ENCODE measurements around the gene C2CD5. TPM values are rescaled to one million over a fixed set of nuclear protein-coding genes. Genes with fewer than 3 reads are reported as not detected.

The C2CD5 gene
- total RNA-seq, 1 experiment from 2014 or later = 22.9 TPM

GRCh38 chr12:22474970-22475720 lies 69.2 kb downstream of the C2CD5 start:
- ATAC-seq = no peak
- Histone ChIP-seq H2AFZ (ENCODE audit: low read depth, low read length, poor library complexity, severe bottlenecking) (no peak overlapping the region), H3K27ac (ENCODE audit: low read depth, low read length) (no peak overlapping the region), H3K4me3 (replicated peaks in 1 of 2; ENCODE audit: low read depth in 1 of 2, low read length in 2 of 2) (no peak overlapping the region), H3K27me3 (ENCODE audit: insufficient read depth, low read length) (no peaks in the 10 kb centered on the region), H3K9me2 (ENCODE audit: insufficient read depth) (no peaks in the 10 kb centered on the region), H3K4me1 (ENCODE audit: control insufficient read depth in 1 of 2, insufficient read depth in 2 of 2, low read length in 2 of 2) (no peaks in the 10 kb centered on the region), H3K4me2 (ENCODE audit: low read length) (no peak overlapping the region), H3K36me3 (ENCODE audit: control insufficient read depth in 1 of 2, insufficient read depth in 2 of 2, low read length in 2 of 2) (no peaks in the 10 kb centered on the region), H4K20me1 (ENCODE audit: insufficient read depth) (no peaks in the 10 kb centered on the region), H3K9ac (ENCODE audit: low read length) (no peak overlapping the region), H3K9me3 (ENCODE audit: control insufficient read depth in 1 of 2, insufficient read depth in 1 of 2, low read depth in 1 of 2, low read length in 2 of 2) (no peaks in the 10 kb centered on the region), H3K79me2 (ENCODE audit: insufficient read depth, low read length) (no peaks in the 10 kb centered on the region)
- RAD21 ChIA-PET (ENCODE audit: low non-redundant PET in 1 of 2, low total read pairs in 2 of 2, uncharacterized antibody in 2 of 2, unreplicated experiment in 2 of 2) = no interaction called here
- DNase-seq (ENCODE audit: low read depth, low spot score) = no peak
- intact Hi-C loops (cut with micrococcal nuclease) = no loop called here
- POLR2A ChIA-PET = no interaction called here
- CTCF ChIA-PET = interaction anchor here (1.0 kb wide), 1 partner anchor 392 kb away, joined by 3 read pairs; no protein-coding TSS in a partner anchor
- BruUV-seq (replicated peaks) = no TSS peak
- no peak for TF ChIP-seq FOSL1 (IDR thresholded peaks at IDR 0.05; ENCODE audit: low read depth)
- no peak for TF ChIP-seq SP1 (IDR thresholded peaks at IDR 0.05; ENCODE audit: low read depth)
- TF ChIP-seq MAX (IDR thresholded peaks at IDR 0.05) = no peak
- TF ChIP-seq, protein P1, sequence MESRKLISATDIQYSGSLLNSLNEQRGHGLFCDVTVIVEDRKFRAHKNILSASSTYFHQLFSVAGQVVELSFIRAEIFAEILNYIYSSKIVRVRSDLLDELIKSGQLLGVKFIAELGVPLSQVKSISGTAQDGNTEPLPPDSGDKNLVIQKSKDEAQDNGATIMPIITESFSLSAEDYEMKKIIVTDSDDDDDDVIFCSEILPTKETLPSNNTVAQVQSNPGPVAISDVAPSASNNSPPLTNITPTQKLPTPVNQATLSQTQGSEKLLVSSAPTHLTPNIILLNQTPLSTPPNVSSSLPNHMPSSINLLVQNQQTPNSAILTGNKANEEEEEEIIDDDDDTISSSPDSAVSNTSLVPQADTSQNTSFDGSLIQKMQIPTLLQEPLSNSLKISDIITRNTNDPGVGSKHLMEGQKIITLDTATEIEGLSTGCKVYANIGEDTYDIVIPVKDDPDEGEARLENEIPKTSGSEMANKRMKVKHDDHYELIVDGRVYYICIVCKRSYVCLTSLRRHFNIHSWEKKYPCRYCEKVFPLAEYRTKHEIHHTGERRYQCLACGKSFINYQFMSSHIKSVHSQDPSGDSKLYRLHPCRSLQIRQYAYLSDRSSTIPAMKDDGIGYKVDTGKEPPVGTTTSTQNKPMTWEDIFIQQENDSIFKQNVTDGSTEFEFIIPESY (IDR thresholded peaks at IDR 0.05; ENCODE audit: extremely low read depth, insufficient replicate concordance, low read length) = no peak
- no peak for TF ChIP-seq JUND (IDR thresholded peaks at IDR 0.05)
- TF ChIP-seq YY1 (IDR thresholded peaks at IDR 0.05; ENCODE audit: extremely low read depth, insufficient replicate concordance, low read depth, low read length) = no peak
- TF ChIP-seq CBX3 (IDR thresholded peaks at IDR 0.05; ENCODE audit: low read depth) = no peak
- no peak for TF ChIP-seq EZH2phosphoT487 (IDR thresholded peaks at IDR 0.05; ENCODE audit: borderline replicate concordance)
- TF ChIP-seq, protein P2, sequence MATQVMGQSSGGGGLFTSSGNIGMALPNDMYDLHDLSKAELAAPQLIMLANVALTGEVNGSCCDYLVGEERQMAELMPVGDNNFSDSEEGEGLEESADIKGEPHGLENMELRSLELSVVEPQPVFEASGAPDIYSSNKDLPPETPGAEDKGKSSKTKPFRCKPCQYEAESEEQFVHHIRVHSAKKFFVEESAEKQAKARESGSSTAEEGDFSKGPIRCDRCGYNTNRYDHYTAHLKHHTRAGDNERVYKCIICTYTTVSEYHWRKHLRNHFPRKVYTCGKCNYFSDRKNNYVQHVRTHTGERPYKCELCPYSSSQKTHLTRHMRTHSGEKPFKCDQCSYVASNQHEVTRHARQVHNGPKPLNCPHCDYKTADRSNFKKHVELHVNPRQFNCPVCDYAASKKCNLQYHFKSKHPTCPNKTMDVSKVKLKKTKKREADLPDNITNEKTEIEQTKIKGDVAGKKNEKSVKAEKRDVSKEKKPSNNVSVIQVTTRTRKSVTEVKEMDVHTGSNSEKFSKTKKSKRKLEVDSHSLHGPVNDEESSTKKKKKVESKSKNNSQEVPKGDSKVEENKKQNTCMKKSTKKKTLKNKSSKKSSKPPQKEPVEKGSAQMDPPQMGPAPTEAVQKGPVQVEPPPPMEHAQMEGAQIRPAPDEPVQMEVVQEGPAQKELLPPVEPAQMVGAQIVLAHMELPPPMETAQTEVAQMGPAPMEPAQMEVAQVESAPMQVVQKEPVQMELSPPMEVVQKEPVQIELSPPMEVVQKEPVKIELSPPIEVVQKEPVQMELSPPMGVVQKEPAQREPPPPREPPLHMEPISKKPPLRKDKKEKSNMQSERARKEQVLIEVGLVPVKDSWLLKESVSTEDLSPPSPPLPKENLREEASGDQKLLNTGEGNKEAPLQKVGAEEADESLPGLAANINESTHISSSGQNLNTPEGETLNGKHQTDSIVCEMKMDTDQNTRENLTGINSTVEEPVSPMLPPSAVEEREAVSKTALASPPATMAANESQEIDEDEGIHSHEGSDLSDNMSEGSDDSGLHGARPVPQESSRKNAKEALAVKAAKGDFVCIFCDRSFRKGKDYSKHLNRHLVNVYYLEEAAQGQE (IDR thresholded peaks at IDR 0.05; ENCODE audit: low read depth) = no peak
- no peak for TF ChIP-seq SRF (IDR thresholded peaks at IDR 0.05; ENCODE audit: low read depth)
